Fibroblast of lung (primary cell): ENCODE results near the gene MTHFSD.

Source experiments
- CTCF ChIP-seq, 2 donors: IDR thresholded peaks in 1 of 2; conservative IDR thresholded peaks in 1 of 2; 1 replicate in 1 of 2; 2 replicates in 1 of 2; pipeline ENCODE4 v1.5.1; 2011 to 2012; ENCODE audit warnings: low read length in 2 of 2, control low read depth in 1 of 2, inconsistent platforms in 1 of 2, low read depth in 1 of 2, mild to moderate bottlenecking in 1 of 2
- EZH2 ChIP-seq: IDR thresholded peaks from 2 replicates; pipeline ENCODE4 v1.5.1; 2012; ENCODE audit warnings: low read length, control low read depth, mild to moderate bottlenecking; ENCODE audit errors: missing control alignments

GRCh38 chr16:86494565-86495356 is 60.3 kb downstream of the MTHFSD start:
- TF ChIP-seq CTCF (conservative IDR thresholded peaks at IDR 0.05 in 1 of 2, IDR thresholded peaks at IDR 0.05 in 1 of 2; ENCODE audit: low read depth in 1 of 2, low read length in 2 of 2) (no peak), EZH2 (no peak)
